PFSK-1 (cell line): ENCODE measurements around the gene OR4N5. TPM values are rescaled to one million over a fixed set of nuclear protein-coding genes. Genes with fewer than 3 reads are reported as not detected.

ENCODE experiments used
- FOXP2 ChIP-seq: optimal IDR thresholded peaks from 2 replicates; pipeline ENCODE3; 2011; ENCODE audit warnings: borderline replicate concordance, control low read depth, inconsistent platforms; ENCODE audit not compliant: insufficient read depth; ENCODE audit errors: extremely low read length, extremely low read depth
- POLR2AphosphoS5 ChIP-seq: IDR thresholded peaks from 2 replicates; pipeline ENCODE4 v1.6.1; 2012; ENCODE audit warnings: low read depth, mild to moderate bottlenecking, control low read depth, low read length, moderate library complexity
- REST ChIP-seq, 2 experiments: IDR thresholded peaks; 2 replicates each; pipeline versions ENCODE4 v1.6.1 to v1.8.0; 2011 to 2012; ENCODE audit warnings: low read depth in 2 of 2, low read length in 2 of 2, control low read depth in 1 of 2, inconsistent platforms in 1 of 2, mild to moderate bottlenecking in 1 of 2, moderate library complexity in 1 of 2; ENCODE audit not compliant: insufficient read depth in 1 of 2
- SIN3A ChIP-seq: IDR thresholded peaks from 2 replicates; pipeline ENCODE4 v1.6.1; 2012; ENCODE audit warnings: mild to moderate bottlenecking, low read length, moderate library complexity, borderline replicate concordance; ENCODE audit not compliant: insufficient read depth
- TAF1 ChIP-seq: IDR thresholded peaks from 2 replicates; pipeline ENCODE4 v1.6.1; 2012; ENCODE audit warnings: low read length, control low read depth, borderline replicate concordance; ENCODE audit not compliant: insufficient read depth
- polyA plus RNA-seq: library from polyadenylated mRNA; unstranded; fragments of >200 nt; gene quantifications from one replicate; pipeline ENCODE4 v1.2.1, GENCODE V29; 2012; ENCODE audit warnings: low read depth, missing spikeins; ENCODE audit not compliant: insufficient read length

OR4N5 gene
- polyA plus RNA-seq, result not detected

GRCh38 chr14:20138520-20138919, at the start of gene OR4N5:
Gene OR4N5 (plus strand): TSS chr14:20138820. CDS start chr14:20143736, 4,916 bp downstream.
- TF ChIP-seq SIN3A (no peak), FOXP2 (no peak), POLR2AphosphoS5 (no peak), TAF1 (no peak), REST (IDR thresholded peaks at IDR 0.05; ENCODE audit: insufficient read depth in 1 of 2, low read depth in 2 of 2, low read length in 2 of 2) (no peak)

GRCh38 chr14:20092050-20092449, 46.6 kb upstream of the OR4N5 start:
- TF ChIP-seq POLR2AphosphoS5 (no peak), SIN3A (no peak), TAF1 (no peak), FOXP2 (no peak), REST (IDR thresholded peaks at IDR 0.05; ENCODE audit: insufficient read depth in 1 of 2, low read depth in 2 of 2, low read length in 2 of 2) (no peak)

GRCh38 chr14:20093442-20093841, 45.2 kb upstream of the OR4N5 start:
- no peak for TF ChIP-seq SIN3A
- no peak for TF ChIP-seq FOXP2
- TF ChIP-seq TAF1, result no peak
- no peak for TF ChIP-seq REST (IDR thresholded peaks at IDR 0.05; ENCODE audit: insufficient read depth in 1 of 2, low read depth in 2 of 2, low read length in 2 of 2)
- no peak for TF ChIP-seq POLR2AphosphoS5

GRCh38 chr14:20110438-20110837, 28.2 kb upstream of the OR4N5 start, which contains the start of gene OR4K17:
Gene OR4K17 (plus strand): TSS chr14:20110739. CDS start chr14:20117500, 6,761 bp downstream.
- no peak for TF ChIP-seq SIN3A
- TF ChIP-seq POLR2AphosphoS5, result no peak
- no peak for TF ChIP-seq REST (IDR thresholded peaks at IDR 0.05; ENCODE audit: insufficient read depth in 1 of 2, low read depth in 2 of 2, low read length in 2 of 2)
- no peak for TF ChIP-seq FOXP2
- TF ChIP-seq TAF1, result no peak

- no peak for TF ChIP-seq FOXP2
- TF ChIP-seq SIN3A, result no peak
- TF ChIP-seq POLR2AphosphoS5, result no peak
- TF ChIP-seq REST (IDR thresholded peaks at IDR 0.05; ENCODE audit: insufficient read depth in 1 of 2, low read depth in 2 of 2, low read length in 2 of 2), result no peak
- no peak for TF ChIP-seq TAF1
These were observed 26.3 kb upstream of the OR4N5 start for GRCh38 chr14:20112321-20112720.
